HG03354 (cell line): ENCODE results near the gene EPSTI1.
"Not testable (repeated sequence)": the region's sequence is repeated elsewhere in the genome, so short reads cannot be mapped to it uniquely, and the experiment has no call there.

Source experiments
- ATAC-seq: cut with Tn5 transposase; IDR thresholded peaks from one replicate; pipeline ENCODE4 v1.9.1; 2021; ENCODE audit warnings: mild to moderate bottlenecking; ENCODE audit not compliant: unreplicated experiment, poor library complexity, severe bottlenecking

The EPSTI1 gene

GRCh38 chr13:42865768-42866102, 126.3 kb downstream of the EPSTI1 start:
- no peak for ATAC-seq

GRCh38 chr13:42864952-42865767, 126.9 kb downstream of the EPSTI1 start:
- no peak for ATAC-seq

DNA sequence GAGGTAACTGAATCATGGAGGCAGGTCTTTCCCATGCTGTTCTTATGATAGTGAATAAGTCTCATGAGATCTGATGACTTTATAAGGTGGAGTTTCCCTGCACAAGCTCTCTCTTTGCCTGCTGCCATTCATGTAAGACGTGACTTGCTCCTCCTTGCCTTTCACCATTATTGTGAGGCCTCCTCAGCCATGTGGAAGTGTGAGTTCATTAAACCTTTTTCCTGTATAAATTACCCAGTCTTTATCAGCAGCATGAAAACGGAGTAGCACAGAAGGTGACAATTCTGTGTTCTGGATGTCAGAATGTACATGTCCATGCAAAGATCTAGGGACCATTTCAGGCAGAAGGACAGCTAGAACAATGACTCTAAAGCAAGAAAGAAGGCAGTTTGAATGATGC, 129.7 kb downstream of the EPSTI1 start:
- not testable (repeated sequence) for ATAC-seq

- no peak for ATAC-seq
Observed at GRCh38 chr13:42860485-42860884, 131.6 kb downstream of the EPSTI1 start.

DNA sequence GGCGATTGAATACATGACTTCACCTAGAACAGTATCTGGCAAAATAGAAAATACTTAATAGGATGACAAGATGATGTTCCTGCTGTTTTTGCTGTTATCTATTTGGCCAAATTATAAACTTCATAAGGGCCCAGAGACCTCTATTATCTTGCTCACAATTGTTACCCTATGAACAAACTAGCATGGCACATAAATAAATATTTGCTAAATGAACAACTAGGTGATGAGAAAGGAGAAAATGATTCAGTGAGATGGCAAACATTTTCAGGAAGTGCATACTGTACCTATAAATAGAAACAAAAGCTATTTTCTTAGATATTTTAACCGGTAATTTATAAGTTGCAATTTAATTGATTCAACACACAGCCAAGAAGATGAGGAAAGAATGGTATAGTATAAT, 132.3 kb downstream of the EPSTI1 start:
- no peak for ATAC-seq

- no peak for ATAC-seq
Observed at GRCh38 chr13:42855410-42855809, 136.6 kb downstream of the EPSTI1 start.

- ATAC-seq: no peak
Observed at GRCh38 chr13:42852136-42852535, 139.9 kb downstream of the EPSTI1 start.

GRCh38 chr13:42849200-42849599, 142.8 kb downstream of the EPSTI1 start:
- ATAC-seq: no peak

DNA sequence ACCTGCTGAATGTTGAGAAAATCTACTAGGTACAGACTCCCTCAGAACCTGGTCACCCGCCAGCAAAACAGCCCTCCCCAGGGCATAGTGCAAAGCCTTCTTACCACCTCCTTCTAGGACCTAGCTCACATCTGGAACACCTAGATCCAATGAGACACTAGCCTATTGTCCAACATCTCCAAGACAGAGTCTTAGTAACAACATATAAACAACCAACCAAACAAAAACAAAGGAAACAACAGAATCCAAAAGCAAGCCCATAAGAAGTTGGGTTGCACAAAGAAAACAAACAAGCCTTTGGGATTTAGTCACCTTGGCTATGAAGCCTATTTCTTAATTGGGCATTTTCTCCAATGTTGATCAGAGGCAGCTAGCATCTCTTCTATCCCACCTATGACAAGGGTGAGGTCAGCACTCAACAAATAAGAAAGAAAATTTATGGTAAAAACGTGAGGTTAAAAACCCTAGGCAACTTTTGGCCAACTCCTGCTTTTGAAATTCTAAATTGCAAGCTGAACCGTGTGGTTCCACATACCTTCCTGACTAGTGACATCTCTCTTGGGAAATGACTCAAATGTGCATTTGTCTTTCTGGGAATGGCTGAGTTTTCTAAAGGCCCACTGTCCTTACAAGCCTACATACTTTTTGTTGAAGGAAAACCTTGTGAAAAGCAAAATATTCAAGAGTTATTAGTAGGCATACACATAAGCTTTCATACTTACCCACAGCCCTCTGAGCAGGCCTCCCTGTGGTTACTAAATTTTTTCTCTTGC, 144.0 kb downstream of the EPSTI1 start:
- ATAC-seq: no peak

- no peak for ATAC-seq
Observed at GRCh38 chr13:42836930-42837690, 154.9 kb downstream of the EPSTI1 start.
